HuH-7.5 (cell line): ENCODE data around the gene TRIM17.

ENCODE experiments used
- DNase-seq: peaks from one replicate; pipeline ENCODE4 v3.0.0; 2011; ENCODE audit warnings: low spot score

The TRIM17 gene

GRCh38 chr1:228416217-228416933, at the start of gene TRIM17:
TRIM17 (minus strand) TSS chr1:228416861; CDS start chr1:228415072, 1,789 bp downstream.
- DNase-seq = peak; percentile 87

GRCh38 chr1:228465571-228466146, 49.0 kb upstream of the TRIM17 start:
- DNase-seq = no peak

- no peak for DNase-seq
These were observed 48.5 kb upstream of the TRIM17 start for GRCh38 chr1:228465141-228465540.

- DNase-seq = no peak
These were observed 47.9 kb upstream of the TRIM17 start for GRCh38 chr1:228464487-228464983.

GRCh38 chr1:228463559-228464455, 47.1 kb upstream of the TRIM17 start:
- no peak for DNase-seq

- no peak for DNase-seq
These were observed 46.4 kb upstream of the TRIM17 start for GRCh38 chr1:228463009-228463558.

GRCh38 chr1:228462560-228462959, 45.9 kb upstream of the TRIM17 start:
- no peak for DNase-seq

GRCh38 chr1:228460821-228461220, 44.2 kb upstream of the TRIM17 start:
- DNase-seq = no peak

GRCh38 chr1:228459091-228459993, 42.7 kb upstream of the TRIM17 start:
- DNase-seq = peak; percentile 89

- peak; percentile 96 for DNase-seq
These were observed 40.9 kb upstream of the TRIM17 start for GRCh38 chr1:228457396-228458176.

- DNase-seq = no peak
These were observed 40.3 kb upstream of the TRIM17 start for GRCh38 chr1:228457017-228457395.

- no peak for DNase-seq
These were observed 39.8 kb upstream of the TRIM17 start for GRCh38 chr1:228456252-228457016.

- no peak for DNase-seq
These were observed 39.1 kb upstream of the TRIM17 start for GRCh38 chr1:228455715-228456114.

GRCh38 chr1:228454238-228454637, 37.6 kb upstream of the TRIM17 start:
- DNase-seq = no peak

GRCh38 chr1:228453614-228454013, 37.0 kb upstream of the TRIM17 start:
- no peak for DNase-seq

GRCh38 chr1:228453022-228453560, 36.4 kb upstream of the TRIM17 start:
- no peak for DNase-seq

GRCh38 chr1:228452194-228453021, 35.7 kb upstream of the TRIM17 start:
- DNase-seq = no peak

GRCh38 chr1:228450200-228450599, 33.5 kb upstream of the TRIM17 start:
- DNase-seq = no peak
